IMR-90 (cell line): ENCODE data around the gene PDE5A. TPM values are rescaled to one million over a fixed set of nuclear protein-coding genes. Genes with fewer than 3 reads are reported as not detected.

Experiments used
- ATAC-seq: fragments of 200-7000 bp; cut with Tn5 transposase; 2 replicates; pipeline ENCODE4 v1.9.1; 2020; ENCODE audit warnings: low read depth, mild to moderate bottlenecking, moderate library complexity
- BruUV-seq: library from RNA; stranded (reverse); fragments of 400-500 nt; replicated peaks from 2 replicates; lab custom pipeline; 2021; lab: Mats Ljungman, UMichigan
- CTCF ChIA-PET: fragments of 300-600 bp; formaldehyde crosslinking; extraction: SDS; loops from one replicate; lab custom pipeline; 2021; ENCODE audit warnings: antibody characterized with exemption; lab: Yijun Ruan, JAX
- POLR2A ChIA-PET: fragments of 300-600 bp; sonication (Branson Sonifier 250); formaldehyde crosslinking; loops from one replicate; lab custom pipeline; 2022; ENCODE audit warnings: antibody characterized with exemption; ENCODE audit not compliant: unreplicated experiment; lab: Charles Lee
- DNase-seq: peaks from one replicate; pipeline ENCODE4 v3.0.0; 2013
- H2AFZ ChIP-seq: replicated peaks from 2 replicates; pipeline ENCODE3; 2013; ENCODE audit warnings: low read length, mild to moderate bottlenecking; ENCODE audit not compliant: poor library complexity
- H2AK5ac ChIP-seq: 2 replicates; pipeline ENCODE4 v1.6.1; 2013; ENCODE audit warnings: low read depth, low read length, inconsistent platforms
- H2AK9ac ChIP-seq: replicated peaks from 2 replicates; pipeline ENCODE3; 2013; ENCODE audit warnings: mild to moderate bottlenecking, low read depth, low read length, moderate library complexity; ENCODE audit not compliant: poor library complexity
- H2BK120ac ChIP-seq: 2 replicates; pipeline ENCODE4 v1.6.1; 2013; ENCODE audit warnings: low read depth, low read length, inconsistent platforms
- H2BK15ac ChIP-seq: 3 replicates; pipeline ENCODE4 v1.6.1; 2013; ENCODE audit warnings: low read depth, low read length, inconsistent platforms
- H2BK20ac ChIP-seq: 2 replicates; pipeline ENCODE4 v1.6.1; 2013; ENCODE audit warnings: low read depth, mild to moderate bottlenecking, inconsistent platforms, low read length, moderate library complexity
- H2BK5ac ChIP-seq: 2 replicates; pipeline ENCODE4 v1.6.1; 2013; ENCODE audit warnings: mild to moderate bottlenecking, low read depth, low read length, inconsistent platforms; ENCODE audit not compliant: poor library complexity, severe bottlenecking
- H3K14ac ChIP-seq: replicated peaks from 2 replicates; pipeline ENCODE4 v1.6.1; 2013; ENCODE audit warnings: low read depth, low read length, inconsistent platforms
- H3K18ac ChIP-seq: 2 replicates; pipeline ENCODE4 v1.6.1; 2013; ENCODE audit warnings: low read depth, low read length, control low read depth
- H3K23ac ChIP-seq: 2 replicates; pipeline ENCODE4 v1.6.1; 2013; ENCODE audit warnings: low read depth, low read length, inconsistent platforms
- H3K27ac ChIP-seq: 2 replicates; pipeline ENCODE4 v1.5.1; 2013; ENCODE audit warnings: mild to moderate bottlenecking, control low read depth, low read length; ENCODE audit not compliant: insufficient read depth
- H3K27me3 ChIP-seq: 2 replicates; pipeline ENCODE4 v1.6.1; 2013; ENCODE audit warnings: low read length; ENCODE audit not compliant: control insufficient read depth, insufficient read depth
- H3K36me3 ChIP-seq: 2 replicates; pipeline ENCODE4 v1.6.1; 2013; ENCODE audit warnings: low read length, mixed read lengths; ENCODE audit not compliant: control insufficient read depth, insufficient read depth
- H3K4ac ChIP-seq: 2 replicates; pipeline ENCODE4 v1.6.1; 2013; ENCODE audit warnings: low read depth, low read length, inconsistent platforms
- H3K4me1 ChIP-seq: 2 replicates; pipeline ENCODE4 v1.6.1; 2013; ENCODE audit warnings: low read length, mixed read lengths; ENCODE audit not compliant: control insufficient read depth, insufficient read depth
- H3K4me2 ChIP-seq: 2 replicates; pipeline ENCODE4 v1.6.1; 2013; ENCODE audit warnings: low read depth, mild to moderate bottlenecking, control low read depth, low read length, moderate library complexity
- H3K4me3 ChIP-seq: 2 replicates; pipeline ENCODE4 v1.5.1; 2013; ENCODE audit warnings: low read depth, mild to moderate bottlenecking, control low read depth, low read length, moderate library complexity; ENCODE audit not compliant: insufficient read depth
- H3K56ac ChIP-seq: 2 replicates; pipeline ENCODE4 v1.6.1; 2013; ENCODE audit warnings: low read length, inconsistent platforms; ENCODE audit not compliant: insufficient read depth; ENCODE audit errors: extremely low read depth
- H3K79me1 ChIP-seq, 2 experiments: 2 replicates each; pipeline ENCODE4 v1.6.1; 2013; ENCODE audit warnings: low read length in 2 of 2, inconsistent platforms in 1 of 2, low read depth in 1 of 2
- H3K9ac ChIP-seq: 2 replicates; pipeline ENCODE4 v1.6.1; 2013; ENCODE audit warnings: low read depth, low read length, control low read depth
- H3K9me1 ChIP-seq: 2 replicates; pipeline ENCODE4 v1.6.1; 2013; ENCODE audit warnings: low read length, inconsistent platforms; ENCODE audit not compliant: insufficient read depth
- H3K9me3 ChIP-seq: 2 replicates; pipeline ENCODE4 v1.6.1; 2013; ENCODE audit warnings: low read length; ENCODE audit not compliant: control insufficient read depth, insufficient read depth
- H4K20me1 ChIP-seq: 2 replicates; pipeline ENCODE4 v1.6.1; 2013; ENCODE audit warnings: low read length, inconsistent platforms; ENCODE audit not compliant: insufficient read depth
- H4K5ac ChIP-seq: 2 replicates; pipeline ENCODE4 v1.6.1; 2013; ENCODE audit warnings: mild to moderate bottlenecking, low read depth, low read length, control low read depth
- H4K8ac ChIP-seq, 2 experiments: 2 replicates each; pipeline ENCODE4 v1.6.1; 2013; ENCODE audit warnings: low read depth in 2 of 2, low read length in 2 of 2, control low read depth in 1 of 2, inconsistent platforms in 1 of 2
- H4K91ac ChIP-seq: 2 replicates; pipeline ENCODE4 v1.6.1; 2013; ENCODE audit warnings: low read depth, low read length, inconsistent platforms; ENCODE audit not compliant: insufficient read depth
- BHLHE40 ChIP-seq: fragments of 150-350 bp; IDR thresholded peaks from 2 replicates; pipeline ENCODE4 v1.6.1; 2016; ENCODE audit warnings: mild to moderate bottlenecking, low read depth, low read length
- CEBPB ChIP-seq: IDR thresholded peaks from 2 replicates; pipeline ENCODE4 v1.6.1; 2012; ENCODE audit warnings: low read depth, low read length, improper control_type of control experiment
- CTCF ChIP-seq: conservative IDR thresholded peaks from 2 replicates; pipeline ENCODE4 v1.5.1; 2012; ENCODE audit warnings: mild to moderate bottlenecking, low read depth, low read length, improper control_type of control experiment
- MAFK ChIP-seq: IDR thresholded peaks from 2 replicates; pipeline ENCODE4 v1.6.1; 2012; ENCODE audit warnings: low read depth, low read length, improper control_type of control experiment
- MAZ ChIP-seq: IDR thresholded peaks from 2 replicates; pipeline ENCODE4 v1.6.1; 2012; ENCODE audit warnings: low read depth, mild to moderate bottlenecking, low read length, improper control_type of control experiment, moderate library complexity, borderline replicate concordance
- MXI1 ChIP-seq: IDR thresholded peaks from 2 replicates; pipeline ENCODE4 v1.6.1; 2012; ENCODE audit warnings: low read depth, mild to moderate bottlenecking, low read length, moderate library complexity, borderline replicate concordance
- NFE2L2 ChIP-seq: fragments of 150-350 bp; IDR thresholded peaks from 2 replicates; pipeline ENCODE4 v1.6.1; 2016; ENCODE audit warnings: low read depth, mild to moderate bottlenecking, low read length
- POLR2A ChIP-seq: IDR thresholded peaks from 2 replicates; pipeline ENCODE4 v1.6.1; 2012; ENCODE audit warnings: mild to moderate bottlenecking, low read depth, low read length
- WGBS, 2 experiments: methylation state at CpG; one replicate each; pipeline versions ENCODE4 v1.1.5 to v1.1.7; 2013; ENCODE audit warnings: missing lambda C conversion rate in 2 of 2; ENCODE audit not compliant: insufficient read length in 1 of 2; ENCODE audit errors: extremely low coverage in 2 of 2; 5-methylcytosine and 5-hydroxymethylcytosine counted together
- dilution Hi-C: fragments of 300-500 bp; cut with HindIII; formaldehyde crosslinking; loops from one replicate; pipeline ENCODE4 v1.14.3; 2018; ENCODE audit warnings: low sequenced_read_pairs; ENCODE audit not compliant: unreplicated experiment
- in situ Hi-C: fragments of 300-500 bp; cut with MboI; formaldehyde crosslinking; loops from 3 replicates; pipeline ENCODE4 v1.14.3; 2019; ENCODE audit warnings: low sequenced_read_pairs, inconsistent platforms, mixed read lengths
- intact Hi-C: fragments of 100-400 bp; cut with micrococcal nuclease; formaldehyde crosslinking; loops from 2 replicates; pipeline ENCODE4 v1.10.0; 2022
- polyA plus RNA-seq, 3 experiments: library from polyadenylated mRNA; depleted of rRNA; stranded (reverse); fragments of >200 nt; gene quantifications; 2 replicates each; pipeline ENCODE4 v1.2.3, GENCODE V29; 2012; ENCODE audit warnings: low replicate concordance in 1 of 3
- total RNA-seq: library from RNA; depleted of rRNA; stranded (reverse); fragments of >200 nt; gene quantifications from 2 replicates; pipeline ENCODE4 v1.2.3, GENCODE V29; 2012
- TF ChIP-seq, protein P1 (sequence below): fragments of 150-350 bp; IDR thresholded peaks from 2 replicates; pipeline ENCODE4 v1.6.1; 2017; ENCODE audit warnings: mild to moderate bottlenecking, antibody characterized with exemption, low read length, low read depth

The PDE5A gene
- total and polyA plus RNA-seq, 2 of the 4 experiments (the other 2 are of a cell fraction) = 101 to 770 TPM

- Histone ChIP-seq H2BK120ac (peak overlapping the region; percentile 99), H2BK20ac (peak overlapping the region; percentile 100), H2AK5ac (peak overlapping the region; percentile 90), H3K4me2 (peak overlapping the region; percentile 68), H4K20me1 (no peaks in the 10 kb centered on the region), H3K23ac (peak overlapping the region; percentile 91), H3K4me1 (peaks cover 17% of the 10 kb centered on the region), H3K56ac (peak overlapping the region; percentile 84), H3K27ac (peak overlapping the region; percentile 96; the same call in 1 of the 2 replicates), H3K14ac (peak overlapping the region; percentile 97), H4K5ac (peak overlapping the region; percentile 100), H2BK5ac (peak overlapping the region; percentile 100), H2BK15ac (peak overlapping the region; percentile 46; the same call in 1 of the 3 replicates), H4K8ac (peak overlapping the region; percentile 36 to 86; a peak in 3 of 4 replicates), H2AK9ac (no peak overlapping the region), H3K18ac (peak overlapping the region; percentile 100), H3K27me3 (no peaks in the 10 kb centered on the region), H3K4ac (peak overlapping the region; percentile 99), H2AFZ (peak overlapping the region; percentile 65), H3K9me3 (no peaks in the 10 kb centered on the region), H3K79me1 (peaks cover 0 to 17% of the 10 kb centered on the region in 2 experiments; a peak in 2 of 4 replicates), H3K36me3 (no peaks in the 10 kb centered on the region), H4K91ac (peak overlapping the region; percentile 87), H3K9me1 (peaks cover 5% of the 10 kb centered on the region; the same call in 1 of the 2 replicates), H3K9ac (peak overlapping the region; percentile 40), H3K4me3 (no peak overlapping the region)
- ATAC-seq = peak; percentile 25; the same call in 1 of the 2 replicates
- intact Hi-C loops (no loop called here), dilution Hi-C loops (no loop called here), in situ Hi-C loops (no loop called here)
- DNase-seq = peak; percentile 76
- ChIA-PET CTCF (interaction anchor here (0.9 to 1.6 kb wide), 3 partner anchors 19 to 28 kb away, joined by 3 to 5 read pairs (median 3); partner anchors contain the start of gene PDE5A), POLR2A (interaction anchor here (0.9 to 4.0 kb wide), 3 partner anchors 27 to 79 kb away, joined by 4 to 24 read pairs (median 20); partner anchors contain the start of gene PDE5A)
- no TSS peak for BruUV-seq
- no CpG with 5 or more reads among the region's 4 CpGs for WGBS, 2 experiments
- TF ChIP-seq BHLHE40 (no peak), MXI1 (no peak), NFE2L2 (no peak), MAFK (no peak), CEBPB (no peak), MAZ (no peak), POLR2A (no peak), CTCF (no peak)
- TF ChIP-seq, protein P1, sequence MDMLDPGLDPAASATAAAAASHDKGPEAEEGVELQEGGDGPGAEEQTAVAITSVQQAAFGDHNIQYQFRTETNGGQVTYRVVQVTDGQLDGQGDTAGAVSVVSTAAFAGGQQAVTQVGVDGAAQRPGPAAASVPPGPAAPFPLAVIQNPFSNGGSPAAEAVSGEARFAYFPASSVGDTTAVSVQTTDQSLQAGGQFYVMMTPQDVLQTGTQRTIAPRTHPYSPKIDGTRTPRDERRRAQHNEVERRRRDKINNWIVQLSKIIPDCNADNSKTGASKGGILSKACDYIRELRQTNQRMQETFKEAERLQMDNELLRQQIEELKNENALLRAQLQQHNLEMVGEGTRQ = no peak
These were observed 26.7 kb upstream of the PDE5A start for GRCh38 chr4:119655111-119655837.
